Activated T-helper 1 cell treated with anti-CD3 and anti-CD28 coated beads, Interleukin-2, amount 50 U/mL, for 16 hours (primary cell): ENCODE measurements around the gene NOP9.

ENCODE experiments used
- DNase-seq, 2 donors: peaks; one replicate each; pipeline ENCODE4 v3.0.0-alpha.2; 2020; ENCODE audit warnings: low read depth in 1 of 2, low spot score in 1 of 2

Gene NOP9

DNA sequence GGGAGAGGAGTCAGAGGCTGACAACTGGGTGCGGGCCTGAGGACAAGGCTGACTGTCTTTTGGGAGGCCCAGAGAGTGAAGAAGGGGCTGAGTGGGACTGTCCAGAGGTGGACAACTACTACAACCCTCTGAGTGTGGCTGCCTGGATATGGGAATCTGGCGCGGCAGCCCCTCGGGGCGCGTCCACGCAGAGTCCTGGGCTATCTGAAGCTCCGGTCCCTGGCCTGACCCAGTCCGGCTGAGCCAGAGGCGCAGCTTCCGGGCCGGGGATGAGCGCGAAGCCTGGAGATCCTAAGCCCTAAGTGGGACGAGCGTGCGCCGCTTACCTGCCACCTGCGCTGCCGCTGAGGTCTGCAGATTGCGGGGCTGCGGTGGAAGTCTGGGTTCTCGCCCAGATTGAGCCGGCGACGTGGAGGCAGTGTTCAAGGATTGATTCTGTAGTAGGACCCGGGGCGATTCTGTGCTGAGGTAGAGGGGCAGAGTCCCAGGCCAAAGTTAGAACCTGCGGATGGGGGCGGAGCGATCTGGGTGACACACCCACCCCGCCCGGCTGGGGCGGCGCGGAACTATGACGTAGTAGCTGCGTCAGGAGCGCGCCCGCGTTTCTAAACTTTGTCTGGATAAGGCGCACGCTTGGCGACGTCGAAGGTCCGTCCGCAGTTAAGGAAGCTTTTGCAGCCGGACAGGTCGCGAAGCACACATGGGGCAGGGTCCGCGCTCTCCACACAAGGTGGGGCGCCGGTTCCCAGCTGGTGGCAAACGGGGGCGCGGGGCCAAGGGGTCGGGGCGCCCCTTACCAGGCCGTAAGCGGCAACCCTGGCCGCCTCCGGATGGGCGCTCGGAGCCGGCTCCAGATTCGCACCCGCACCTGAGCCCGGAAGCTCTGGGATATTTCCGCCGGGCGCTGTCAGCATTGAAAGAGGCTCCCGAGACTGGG lies at the start of gene NOP9, which contains the start of gene DHRS1:
TSS of gene NOP9 (plus strand) at position 596 of the 937 bp plus-strand sequence. CDS start at position 701, 105 bp downstream.
TSS of gene DHRS1 (minus strand) at position 526 of the 937 bp plus-strand sequence. CDS start 674 bp downstream, outside the sequence.
- peak; percentile 89 to 92 for DNase-seq

GRCh38 chr14:24250354-24250753 lies 49.3 kb upstream of the NOP9 start:
- no peak for DNase-seq

DNA sequence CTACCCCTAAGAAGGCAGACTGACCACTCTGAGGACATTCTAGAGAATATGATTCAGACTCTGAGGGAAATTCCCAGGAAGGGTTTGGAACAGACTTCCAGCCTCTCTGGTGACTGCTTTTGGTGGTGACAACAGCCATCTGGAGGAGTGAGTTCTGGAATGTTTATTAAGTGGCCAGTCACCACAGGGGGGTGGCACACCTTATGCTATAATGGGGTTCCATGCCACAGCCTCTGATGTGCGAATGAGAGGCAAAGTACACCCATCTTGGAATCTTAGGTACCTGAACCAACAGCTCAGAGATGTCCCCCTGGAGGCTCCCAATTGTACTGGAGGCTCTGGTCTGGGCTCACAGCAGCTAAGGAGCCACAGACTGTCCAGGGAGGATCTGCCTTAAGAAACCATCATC lies 47.8 kb upstream of the NOP9 start:
- no peak for DNase-seq

DNA sequence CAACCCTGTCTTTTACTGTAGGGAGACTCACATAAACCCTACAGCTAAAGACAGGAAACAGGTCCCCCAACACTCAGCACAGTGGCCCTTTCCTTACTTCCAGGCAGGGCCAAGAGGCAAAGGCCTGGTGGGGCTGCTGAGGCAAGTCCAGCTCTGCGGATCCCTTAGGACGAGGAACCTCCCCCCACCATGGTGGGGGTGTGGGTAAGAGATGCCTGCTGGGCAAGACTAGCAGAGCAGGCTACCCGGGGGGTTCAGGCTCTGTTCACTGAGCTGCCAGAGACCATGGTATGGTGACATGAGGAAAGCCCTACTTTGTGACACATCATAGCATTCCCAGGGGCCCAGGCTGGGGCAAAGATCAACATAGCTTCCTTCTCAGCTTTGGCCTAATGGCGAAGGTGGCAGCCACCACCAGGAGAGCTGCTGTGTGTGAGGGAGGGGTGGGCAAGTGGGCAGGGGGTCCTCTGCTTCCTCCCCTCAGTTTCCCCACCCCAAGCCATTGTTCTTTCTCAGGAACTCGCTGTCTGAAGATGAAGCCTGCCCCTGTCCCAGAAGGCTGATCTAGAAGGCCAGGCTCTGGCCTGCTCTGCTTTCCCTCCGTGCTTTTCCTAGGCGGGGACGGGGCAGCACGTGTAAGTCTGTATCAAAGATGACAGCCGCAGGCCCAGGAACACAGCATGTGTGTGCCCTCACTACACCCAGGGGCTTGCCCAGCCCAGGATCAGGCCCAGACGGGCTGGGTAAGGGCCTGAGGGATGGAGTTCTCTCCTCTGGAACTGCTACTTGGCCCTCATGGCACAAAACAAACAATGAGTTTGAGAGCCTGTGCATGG lies 47.1 kb upstream of the NOP9 start:
- DNase-seq: no peak

DNA sequence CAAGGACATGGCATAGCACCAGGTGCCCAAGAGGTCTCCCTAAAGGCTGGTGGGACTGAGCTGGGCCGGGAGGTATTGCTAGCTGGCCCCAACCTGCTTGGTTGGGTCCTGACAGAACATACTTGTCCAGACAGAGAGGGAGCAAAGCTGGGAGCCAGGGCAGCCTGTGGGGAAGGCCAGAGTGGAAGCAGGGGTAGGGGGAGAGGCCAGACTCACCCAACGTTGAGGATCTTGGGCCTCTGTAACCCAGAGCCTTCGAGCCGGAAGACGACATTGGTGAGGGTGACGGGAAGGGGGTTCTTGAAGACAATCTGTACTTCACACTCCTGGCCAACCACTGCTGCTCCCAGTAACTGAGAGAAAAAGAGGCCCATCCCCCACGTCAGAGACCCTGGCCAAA lies 45.7 kb upstream of the NOP9 start:
- DNase-seq: no peak

- DNase-seq: no peak
Observed at GRCh38 chr14:24254630-24255392, 44.8 kb upstream of the NOP9 start.

- no peak for DNase-seq
Observed at GRCh38 chr14:24255438-24255837, 44.2 kb upstream of the NOP9 start.

DNA sequence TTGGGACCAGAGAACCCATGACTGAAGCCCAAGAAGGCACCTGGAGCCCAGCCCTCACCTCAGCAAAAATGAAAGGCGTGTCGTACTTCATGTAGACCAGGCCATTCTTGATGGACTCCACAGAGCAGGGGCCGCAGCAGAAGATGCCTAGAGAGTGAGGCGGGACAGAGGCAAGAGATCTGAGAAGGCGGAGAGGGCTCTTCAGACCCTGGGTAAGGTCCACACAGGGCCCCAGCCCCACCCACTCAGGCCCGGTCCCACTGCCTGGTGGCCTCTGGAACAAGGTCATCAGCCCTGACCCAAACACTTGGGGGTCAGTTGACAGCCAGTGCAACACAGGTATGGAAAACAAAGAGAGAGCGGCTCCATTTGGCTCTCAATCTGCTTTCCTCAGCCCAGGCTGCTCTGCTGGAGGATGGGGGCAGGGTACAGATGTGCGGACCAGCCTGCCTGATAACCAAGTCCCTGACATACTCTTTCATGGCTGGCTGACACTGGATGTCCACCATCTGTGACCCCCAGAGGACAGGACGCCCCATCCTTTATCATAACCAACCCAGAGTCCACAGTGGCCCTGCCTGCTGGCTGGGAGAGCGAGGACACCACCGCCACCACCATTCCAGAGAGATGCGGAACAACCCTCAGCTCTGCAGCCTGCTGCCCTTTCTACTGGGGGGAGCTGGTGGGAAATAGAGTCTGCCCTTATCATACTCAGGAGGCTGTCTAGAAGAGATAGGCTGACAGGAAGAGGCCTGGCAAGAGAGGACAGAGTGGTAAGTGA lies 43.5 kb upstream of the NOP9 start:
- DNase-seq: no peak

DNA sequence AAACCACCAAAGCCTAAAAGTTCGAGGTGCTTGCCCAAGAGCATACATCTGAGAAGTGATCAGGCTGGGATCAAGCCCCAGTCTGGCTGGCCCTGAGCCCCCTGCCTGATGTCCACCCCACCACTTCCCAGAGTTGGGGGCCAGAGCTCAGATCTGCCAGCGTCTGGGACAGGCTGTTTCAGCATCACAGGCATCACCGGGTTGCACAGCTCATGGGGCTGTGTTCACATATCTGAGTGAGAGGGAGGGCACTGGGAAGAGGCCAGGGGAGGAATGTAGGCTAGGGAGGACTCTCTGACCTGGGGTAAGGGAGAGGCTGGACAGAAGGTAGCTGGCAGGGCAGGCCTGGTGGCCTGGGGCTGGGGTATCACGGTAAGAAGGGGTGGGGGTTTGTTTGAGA lies 42.7 kb upstream of the NOP9 start:
- DNase-seq: no peak

GRCh38 chr14:24258119-24258518 lies 41.5 kb upstream of the NOP9 start:
- no peak for DNase-seq

DNA sequence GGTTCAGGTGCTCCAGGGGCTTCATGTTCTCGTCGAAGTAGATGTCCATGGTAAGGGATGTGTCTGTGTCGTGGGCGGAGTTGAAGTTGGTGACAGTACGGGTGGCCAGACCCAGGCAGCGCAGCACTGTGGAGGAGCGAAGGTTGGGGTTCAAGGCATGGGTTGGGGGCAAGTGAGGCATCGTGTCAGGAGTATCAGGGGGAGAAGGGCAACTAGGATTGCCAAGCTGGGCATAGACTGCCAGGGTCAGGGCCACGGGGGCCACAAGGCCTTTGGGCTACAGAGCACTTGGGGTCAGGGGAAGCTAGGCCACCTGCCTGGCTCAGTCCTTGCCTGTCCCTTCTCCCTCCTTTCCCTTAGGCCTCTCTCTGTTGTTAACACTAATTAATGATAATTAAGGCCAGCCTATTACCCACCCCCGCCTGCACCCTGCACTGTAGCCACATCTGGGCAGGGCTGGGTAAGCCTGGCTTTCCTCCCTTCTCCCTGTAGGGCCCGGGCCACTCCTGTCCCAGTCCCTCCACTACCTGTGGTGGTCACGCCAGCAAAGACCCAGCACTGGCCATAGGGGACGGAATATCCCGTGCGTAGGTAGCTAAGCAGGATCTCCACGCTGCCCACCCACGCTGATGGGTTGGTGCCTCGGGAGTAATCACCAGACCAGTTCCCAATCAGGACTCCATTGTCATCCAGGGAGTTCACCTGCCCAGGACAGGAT lies 40.9 kb upstream of the NOP9 start:
- DNase-seq: no peak

DNA sequence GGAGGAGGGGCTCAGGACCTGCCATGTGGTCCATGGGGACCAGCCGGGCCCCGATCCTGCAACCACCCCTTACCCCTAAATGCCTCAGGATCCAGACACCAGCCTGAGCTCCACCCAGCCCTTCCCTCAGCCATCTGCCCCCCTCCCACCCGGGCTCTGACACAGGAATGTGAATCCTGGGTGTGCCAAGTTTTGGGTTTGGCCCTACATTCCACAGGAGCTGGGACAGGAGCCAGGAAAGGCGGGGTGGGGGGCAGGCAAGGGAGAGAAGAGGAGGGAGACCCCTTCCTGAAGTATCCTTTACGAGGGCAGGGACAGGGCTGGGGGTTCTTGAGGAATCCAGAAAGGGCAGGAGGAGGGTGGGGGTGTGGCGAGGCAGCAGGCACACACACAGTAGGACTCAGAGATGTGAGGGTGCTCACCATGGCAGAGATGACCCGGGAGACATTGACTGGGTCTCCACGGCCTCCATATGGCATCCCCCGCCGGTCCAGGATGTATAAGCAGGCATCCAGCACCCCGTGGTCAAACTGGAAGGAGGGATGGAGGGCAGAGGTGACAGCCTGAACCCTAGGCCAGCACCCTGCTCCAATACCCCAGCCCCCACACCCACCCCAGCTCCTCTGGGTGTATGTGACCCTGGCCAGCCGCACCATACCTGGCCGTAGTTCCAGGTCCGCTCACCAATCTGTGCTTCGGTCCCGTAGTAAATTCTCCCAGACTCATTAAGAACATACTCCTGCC lies 40.2 kb upstream of the NOP9 start:
- DNase-seq: no peak

DNA sequence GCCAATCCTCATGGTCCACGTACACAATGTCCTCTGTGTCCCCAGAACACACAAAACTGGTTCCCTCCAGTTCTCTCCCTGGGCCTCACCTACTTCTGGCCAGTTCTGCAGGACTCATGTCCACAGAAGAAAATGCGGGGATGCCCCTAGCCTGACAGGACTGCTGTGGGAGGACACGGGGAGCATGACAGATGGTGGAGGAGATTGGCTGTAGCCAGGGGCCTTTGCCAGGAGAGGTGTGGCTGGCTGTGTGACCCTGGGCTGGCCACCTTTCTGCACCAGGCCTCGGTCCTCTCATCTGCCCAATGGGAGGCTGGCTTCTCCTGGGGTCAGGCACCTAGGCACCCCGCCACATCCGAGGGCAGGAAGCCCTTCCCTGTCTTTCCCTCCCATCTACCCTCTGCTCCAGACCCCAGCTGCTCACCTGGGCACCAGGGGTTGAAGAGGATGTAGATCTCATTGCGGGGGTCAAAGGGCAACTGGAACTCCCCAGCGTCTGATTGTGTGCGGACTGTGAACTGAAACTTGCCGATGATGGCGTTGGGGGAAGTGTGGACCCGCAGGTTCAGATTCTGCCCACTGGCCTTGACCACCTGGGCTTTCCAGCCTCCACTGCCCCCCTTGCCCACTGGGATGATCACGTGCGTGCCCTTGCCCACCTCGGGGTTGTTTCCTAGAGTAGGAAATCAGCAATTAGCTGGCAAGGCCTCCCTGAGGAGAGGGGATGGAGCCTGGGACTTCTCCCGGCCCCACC lies 39.4 kb upstream of the NOP9 start:
- no peak for DNase-seq

DNA sequence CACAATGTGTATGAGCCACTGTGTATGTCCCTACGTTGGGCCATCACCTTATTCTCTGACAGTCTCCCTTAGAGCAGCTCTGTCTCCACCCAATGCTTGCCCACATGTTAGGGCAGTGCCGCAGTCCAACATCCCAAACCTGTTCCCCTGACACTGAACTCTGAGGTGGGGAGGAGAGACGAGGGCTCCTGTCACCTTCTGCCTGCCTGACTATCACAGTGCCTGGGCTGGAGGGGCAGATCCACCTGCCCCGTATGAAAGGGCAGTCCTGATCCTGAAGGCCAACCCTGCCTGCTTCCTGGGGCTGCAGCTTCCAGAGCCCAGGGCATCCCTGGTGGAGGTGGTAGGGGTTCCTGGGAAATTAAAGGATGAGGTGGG lies 38.9 kb upstream of the NOP9 start:
- no peak for DNase-seq

- DNase-seq: no peak
Observed at GRCh38 chr14:24261256-24261968, 38.2 kb upstream of the NOP9 start.

DNA sequence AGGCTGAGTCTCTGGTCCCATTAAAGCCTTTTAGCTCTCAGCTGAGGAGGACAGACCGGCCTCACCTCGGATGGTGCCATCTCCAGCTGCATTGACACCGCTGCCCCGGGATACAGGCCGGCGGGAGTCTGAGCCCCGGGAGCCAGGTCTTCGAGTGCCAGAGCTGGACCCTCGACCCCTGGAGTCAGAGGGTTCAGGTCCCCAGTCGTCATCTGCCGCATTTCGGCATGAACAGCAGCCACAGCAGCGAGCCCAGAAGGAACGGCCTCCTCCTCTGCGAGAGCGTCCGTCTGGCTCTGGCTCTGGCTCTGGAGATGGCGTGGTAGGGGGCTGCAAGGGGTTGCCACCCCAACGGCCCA lies 37.7 kb upstream of the NOP9 start:
- no peak for DNase-seq

- no peak for DNase-seq
Observed at GRCh38 chr14:24262821-24263733, 36.6 kb upstream of the NOP9 start, which contains the start of gene TGM1. TGM1 (minus strand) TSS chr14:24263177; CDS start chr14:24262352, 825 bp downstream.
